CD14-positive monocyte (primary cell): ENCODE results near the gene NDUFB4. TPM values are rescaled to one million over a fixed set of nuclear protein-coding genes. Genes with fewer than 3 reads are reported as not detected.
A peak's percentile ranks its signal among the peaks of the same experiment; 100 is the strongest.

Source experiments
- DNase-seq, 3 donors: peaks; one replicate each; pipeline ENCODE4 v3.0.0-alpha.2; 2011 to 2022
- H2AFZ ChIP-seq: 2 replicates; pipeline ENCODE4 v1.6.0; 2012; ENCODE audit warnings: mild to moderate bottlenecking, low read depth, low read length, inconsistent platforms; ENCODE audit not compliant: insufficient read depth, poor library complexity, severe bottlenecking
- H3K27ac ChIP-seq, 2 donors: 1 replicate in 1 of 2; 2 replicates in 1 of 2; pipeline ENCODE4 v1.5.1; 2012 to 2013; ENCODE audit warnings: low read length in 2 of 2, control low read depth in 1 of 2, inconsistent platforms in 1 of 2, low read depth in 1 of 2, mild to moderate bottlenecking in 1 of 2
- H3K27me3 ChIP-seq, 2 donors: one replicate each; pipeline versions ENCODE4 v1.6.0 to v1.6.1; 2011 to 2013; ENCODE audit warnings: low read length in 2 of 2; ENCODE audit not compliant: control insufficient read depth in 2 of 2, insufficient read depth in 2 of 2
- H3K36me3 ChIP-seq, 2 donors: replicated peaks in 1 of 2; 1 replicate in 1 of 2; 2 replicates in 1 of 2; pipeline versions ENCODE4 v1.5.1 to v1.6.1; 2012 to 2013; ENCODE audit warnings: low read length in 2 of 2, control low read depth in 1 of 2, inconsistent platforms in 1 of 2, mild to moderate bottlenecking in 1 of 2; ENCODE audit not compliant: insufficient read depth in 2 of 2, control insufficient read depth in 1 of 2
- H3K4me1 ChIP-seq, 2 donors: 1 replicate in 1 of 2; 2 replicates in 1 of 2; pipeline versions ENCODE4 v1.5.1 to v1.6.1; 2012 to 2013; ENCODE audit warnings: low read length in 2 of 2, control low read depth in 1 of 2, inconsistent platforms in 1 of 2, mild to moderate bottlenecking in 1 of 2, moderate library complexity in 1 of 2; ENCODE audit not compliant: insufficient read depth in 2 of 2, control insufficient read depth in 1 of 2
- H3K4me2 ChIP-seq: replicated peaks from 2 replicates; pipeline ENCODE3; 2012; ENCODE audit warnings: low read length, moderate library complexity, mild to moderate bottlenecking; ENCODE audit not compliant: poor library complexity, severe bottlenecking; ENCODE audit errors: extremely low read depth
- H3K4me3 ChIP-seq, 3 experiments: fragments of 200-600 bp in 1 of 3; sonication (generic) in 1 of 3; replicated peaks in 1 of 3; 1 replicate in 2 of 3; 2 replicates in 1 of 3; pipeline ENCODE4 v1.5.1; 2011 to 2013; ENCODE audit warnings: low read length in 3 of 3, mild to moderate bottlenecking in 3 of 3, control low read depth in 2 of 3, low read depth in 2 of 3, inconsistent platforms in 1 of 3, moderate library complexity in 1 of 3
- H3K79me2 ChIP-seq: 2 replicates; pipeline ENCODE4 v1.6.0; 2012; ENCODE audit warnings: mild to moderate bottlenecking, control low read depth, inconsistent platforms, low read length, moderate library complexity; ENCODE audit not compliant: insufficient read depth
- H3K9ac ChIP-seq: 2 replicates; pipeline ENCODE4 v1.6.0; 2017; ENCODE audit warnings: low read length, mild to moderate bottlenecking; ENCODE audit not compliant: insufficient read depth, poor library complexity, severe bottlenecking
- H3K9me3 ChIP-seq, 2 donors: replicated peaks in 1 of 2; 1 replicate in 1 of 2; 2 replicates in 1 of 2; pipeline versions ENCODE4 v1.5.1 to v1.6.1; 2012 to 2013; ENCODE audit warnings: low read length in 2 of 2, control low read depth in 1 of 2; ENCODE audit not compliant: control insufficient read depth in 1 of 2, insufficient read depth in 1 of 2
- H4K20me1 ChIP-seq: 2 replicates; pipeline ENCODE4 v1.6.0; 2012; ENCODE audit warnings: mild to moderate bottlenecking, low read length, control low read depth, moderate library complexity; ENCODE audit not compliant: insufficient read depth
- H3K27ac Mint-ChIP-seq, 7 donors: one replicate each; pipeline ENCODE4 v1.8.0; 2020; ENCODE audit warnings: mild to moderate bottlenecking in 7 of 7, mixed read lengths in 7 of 7, moderate library complexity in 6 of 7, inconsistent platforms in 2 of 7
- H3K27me3 Mint-ChIP-seq, 3 donors: one replicate each; pipeline ENCODE4 v1.8.0; 2021 to 2022; ENCODE audit warnings: low read depth in 3 of 3, mild to moderate bottlenecking in 3 of 3, mixed read lengths in 3 of 3, moderate library complexity in 3 of 3, inconsistent platforms in 1 of 3
- H3K36me3 Mint-ChIP-seq, 2 donors: one replicate each; pipeline ENCODE4 v1.8.0; 2020; ENCODE audit warnings: mixed read lengths in 2 of 2, inconsistent platforms in 1 of 2, mild to moderate bottlenecking in 1 of 2
- H3K4me1 Mint-ChIP-seq: one replicate; pipeline ENCODE4 v1.8.0; 2020; ENCODE audit warnings: mild to moderate bottlenecking, mixed read lengths
- H3K4me3 Mint-ChIP-seq, 2 donors: one replicate each; pipeline ENCODE4 v1.8.0; 2020; ENCODE audit warnings: mild to moderate bottlenecking in 2 of 2, mixed read lengths in 2 of 2, moderate library complexity in 1 of 2
- H3K9me3 Mint-ChIP-seq, 7 donors: one replicate each; pipeline ENCODE4 v1.8.0; 2020 to 2022; ENCODE audit warnings: mixed read lengths in 7 of 7, mild to moderate bottlenecking in 6 of 7, moderate library complexity in 6 of 7, inconsistent platforms in 2 of 7
- WGBS: methylation state at CpG from one replicate; pipeline ENCODE4 v1.1.5; 2013; ENCODE audit warnings: missing lambda C conversion rate; ENCODE audit not compliant: insufficient coverage; 5-methylcytosine and 5-hydroxymethylcytosine counted together
- intact Hi-C, 2 donors: fragments of 100-400 bp; cut with micrococcal nuclease; formaldehyde crosslinking; loops; one replicate each; pipeline versions ENCODE4 v1.15.0 to v1.15.1; 2023
- polyA plus RNA-seq, 3 donors: library from polyadenylated mRNA; depleted of rRNA in 1 of 3; unstranded in 2 of 3; stranded (reverse) in 1 of 3; fragments of 300-500 nt in 2 of 3; fragments of >200 nt in 1 of 3; fragmentation: Illumina TruSeq in 2 of 3; gene quantifications; 1 replicate in 2 of 3; 2 replicates in 1 of 3; pipeline ENCODE4 v1.2.3, GENCODE V29; 2012 to 2021
- TF ChIP-seq, protein P1 (sequence below): fragments of 200-600 bp; IDR thresholded peaks from one replicate; pipeline ENCODE4 v1.8.0; 2022; ENCODE audit warnings: antibody characterized with exemption, mild to moderate bottlenecking

Gene NDUFB4
- polyA plus RNA-seq, 3 donors = 93.7 to 215 (median 173) TPM

DNA sequence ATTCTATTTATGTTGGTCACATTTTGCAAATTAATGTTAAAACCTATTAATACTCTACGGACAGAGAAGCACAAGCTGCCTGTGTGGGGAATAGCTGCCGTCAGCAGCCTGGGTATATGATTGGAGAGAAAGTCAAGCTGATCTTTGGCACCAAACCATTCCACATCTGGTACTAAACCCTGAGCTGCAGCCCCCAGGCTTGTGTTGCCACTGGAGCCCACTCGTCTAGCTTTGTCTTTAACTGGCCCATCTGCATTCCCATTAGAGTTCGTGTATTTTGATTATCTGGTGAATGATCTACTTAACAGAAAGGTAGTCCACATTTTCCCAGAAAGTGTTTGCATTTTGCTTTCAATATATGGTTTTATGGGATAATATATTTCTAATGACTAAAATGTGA is 5.4 kb downstream of the NDUFB4 start:
- H3K9ac ChIP-seq = no peak overlapping the region
- peaks cover 7 to 11% of the 10 kb centered on the region in 2 donors for H3K4me1 ChIP-seq
- Mint-ChIP-seq H3K9me3 (no peaks in the 10 kb centered on the region), H3K27me3 (no peaks in the 10 kb centered on the region), H3K36me3 (peaks cover 23 to 27% of the 10 kb centered on the region in 2 donors), H3K4me1 (peaks cover 15% of the 10 kb centered on the region), H3K27ac (peak overlapping the region in 2 of 7 donors; percentile 47 to 65), H3K4me3 (no peak overlapping the region)
- peaks cover 29% of the 10 kb centered on the region for H3K79me2 ChIP-seq
- H3K36me3 ChIP-seq = peaks cover 50 to 59% of the 10 kb centered on the region in 2 donors
- TF ChIP-seq, protein P1, sequence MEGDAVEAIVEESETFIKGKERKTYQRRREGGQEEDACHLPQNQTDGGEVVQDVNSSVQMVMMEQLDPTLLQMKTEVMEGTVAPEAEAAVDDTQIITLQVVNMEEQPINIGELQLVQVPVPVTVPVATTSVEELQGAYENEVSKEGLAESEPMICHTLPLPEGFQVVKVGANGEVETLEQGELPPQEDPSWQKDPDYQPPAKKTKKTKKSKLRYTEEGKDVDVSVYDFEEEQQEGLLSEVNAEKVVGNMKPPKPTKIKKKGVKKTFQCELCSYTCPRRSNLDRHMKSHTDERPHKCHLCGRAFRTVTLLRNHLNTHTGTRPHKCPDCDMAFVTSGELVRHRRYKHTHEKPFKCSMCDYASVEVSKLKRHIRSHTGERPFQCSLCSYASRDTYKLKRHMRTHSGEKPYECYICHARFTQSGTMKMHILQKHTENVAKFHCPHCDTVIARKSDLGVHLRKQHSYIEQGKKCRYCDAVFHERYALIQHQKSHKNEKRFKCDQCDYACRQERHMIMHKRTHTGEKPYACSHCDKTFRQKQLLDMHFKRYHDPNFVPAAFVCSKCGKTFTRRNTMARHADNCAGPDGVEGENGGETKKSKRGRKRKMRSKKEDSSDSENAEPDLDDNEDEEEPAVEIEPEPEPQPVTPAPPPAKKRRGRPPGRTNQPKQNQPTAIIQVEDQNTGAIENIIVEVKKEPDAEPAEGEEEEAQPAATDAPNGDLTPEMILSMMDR = no peak
- no peaks in the 10 kb centered on the region for H3K27me3 ChIP-seq
- peaks cover 4% of the 10 kb centered on the region for H4K20me1 ChIP-seq
- no peaks in the 10 kb centered on the region for H3K9me3 ChIP-seq
- H2AFZ ChIP-seq = no peak overlapping the region
- no peak for DNase-seq
- no peak overlapping the region for H3K4me2 ChIP-seq
- no peak overlapping the region for H3K27ac ChIP-seq
- no peak overlapping the region for H3K4me3 ChIP-seq
- WGBS = no CpG with 5 or more reads among the region's 4 CpGs
- intact Hi-C loops = no loop called here

DNA sequence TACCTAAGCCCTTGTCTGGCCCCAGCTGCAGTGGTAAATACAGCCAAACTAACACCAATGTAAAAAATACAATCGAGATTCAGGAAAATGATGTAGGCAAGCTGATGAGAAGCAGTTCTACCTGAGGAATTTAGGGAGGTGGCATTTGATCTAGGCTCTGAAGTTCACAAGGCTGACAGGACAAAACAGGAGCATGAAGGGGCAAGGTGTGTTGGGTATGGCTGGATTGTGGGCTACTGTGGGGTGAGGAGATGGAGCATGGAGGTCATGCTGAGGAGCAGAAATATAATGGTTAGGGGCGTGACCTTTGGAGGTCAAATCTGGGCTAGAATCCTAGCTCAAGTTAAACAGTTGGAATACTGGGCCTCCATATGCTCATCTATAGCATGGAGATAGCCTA is 6.5 kb downstream of the NDUFB4 start:
- H3K27ac Mint-ChIP-seq = peak overlapping the region in 1 of 7 donors; percentile 1
- H4K20me1 ChIP-seq = peaks cover 4% of the 10 kb centered on the region
- H3K79me2 ChIP-seq = peaks cover 18% of the 10 kb centered on the region
- H3K27me3 ChIP-seq = no peaks in the 10 kb centered on the region
- H3K4me1 Mint-ChIP-seq = peaks cover 6% of the 10 kb centered on the region
- H3K36me3 Mint-ChIP-seq = peaks cover 23 to 24% of the 10 kb centered on the region in 2 donors
- intact Hi-C loops = no loop called here
- no CpG with 5 or more reads among the region's 2 CpGs for WGBS
- peaks cover 0 to 3% (median 0%) of the 10 kb centered on the region in 3 donors for H3K27me3 Mint-ChIP-seq
- no peak overlapping the region for H2AFZ ChIP-seq
- no peak overlapping the region for H3K9ac ChIP-seq
- H3K27ac ChIP-seq = no peak overlapping the region
- no peaks in the 10 kb centered on the region for H3K9me3 ChIP-seq
- no peak overlapping the region for H3K4me3 ChIP-seq
- no peak for DNase-seq
- H3K4me2 ChIP-seq = no peak overlapping the region
- TF ChIP-seq, protein P1 = no peak
- H3K4me1 ChIP-seq = peaks cover 0 to under 1% of the 10 kb centered on the region in 2 donors
- peaks cover 49 to 55% of the 10 kb centered on the region in 2 donors for H3K36me3 ChIP-seq
- H3K9me3 Mint-ChIP-seq = no peaks in the 10 kb centered on the region
- H3K4me3 Mint-ChIP-seq = no peak overlapping the region
